CD8-positive, alpha-beta memory T cell (primary cell): ENCODE data around the gene AGO4. TPM values are rescaled to one million over a fixed set of nuclear protein-coding genes. Genes with fewer than 3 reads are reported as not detected.

Experiments used
- CTCF ChIA-PET: fragments of 350-600 bp; sonication (Branson Sonifier 250); formaldehyde crosslinking; loops from one replicate; lab custom pipeline; 2021; ENCODE audit warnings: antibody characterized with exemption; lab: Charles Lee
- POLR2A ChIA-PET: fragments of 350-600 bp; sonication (Branson Sonifier 250); formaldehyde crosslinking; loops from one replicate; lab custom pipeline; 2021; ENCODE audit warnings: antibody characterized with exemption; lab: Charles Lee
- DNase-seq, 5 donors: peaks; one replicate each; pipeline versions ENCODE4 v3.0.0 to v3.0.0-alpha.2; 2020 to 2022; ENCODE audit warnings: mixed read lengths in 1 of 5
- H3K27ac ChIP-seq: one replicate; pipeline ENCODE4 v1.7.0; 2013; ENCODE audit warnings: low read depth, mild to moderate bottlenecking, low read length, moderate library complexity
- H3K27me3 ChIP-seq: 2 replicates; pipeline ENCODE4 v1.7.0; 2013; ENCODE audit warnings: low read length, mild to moderate bottlenecking; ENCODE audit not compliant: insufficient read depth, poor library complexity, severe bottlenecking
- H3K36me3 ChIP-seq: 2 replicates; pipeline ENCODE4 v1.7.0; 2013; ENCODE audit warnings: mild to moderate bottlenecking, low read length, moderate library complexity; ENCODE audit not compliant: insufficient read depth
- H3K4me1 ChIP-seq: 2 replicates; pipeline ENCODE4 v1.7.0; 2013; ENCODE audit warnings: mild to moderate bottlenecking, low read length, moderate library complexity; ENCODE audit not compliant: insufficient read depth
- H3K4me3 ChIP-seq: 2 replicates; pipeline ENCODE4 v1.7.0; 2013; ENCODE audit warnings: mild to moderate bottlenecking, low read length
- H3K9me3 ChIP-seq: 2 replicates; pipeline ENCODE4 v1.7.0; 2013; ENCODE audit warnings: mild to moderate bottlenecking, low read length
- H3K27ac Mint-ChIP-seq, 8 donors: one replicate each; pipeline ENCODE4 v1.8.0; 2020 to 2021; ENCODE audit warnings: mixed read lengths in 8 of 8, mild to moderate bottlenecking in 6 of 8, inconsistent platforms in 3 of 8, moderate library complexity in 3 of 8
- H3K27me3 Mint-ChIP-seq, 2 donors: one replicate each; pipeline ENCODE4 v1.8.0; 2020 to 2021; ENCODE audit warnings: mixed read lengths in 2 of 2, mild to moderate bottlenecking in 1 of 2, moderate library complexity in 1 of 2
- H3K36me3 Mint-ChIP-seq, 3 donors: one replicate each; pipeline ENCODE4 v1.8.0; 2020 to 2021; ENCODE audit warnings: mixed read lengths in 3 of 3, inconsistent platforms in 1 of 3, mild to moderate bottlenecking in 1 of 3
- H3K4me1 Mint-ChIP-seq, 3 donors: one replicate each; pipeline ENCODE4 v1.8.0; 2020 to 2021; ENCODE audit warnings: mixed read lengths in 3 of 3, inconsistent platforms in 1 of 3, mild to moderate bottlenecking in 1 of 3
- H3K4me3 Mint-ChIP-seq, 7 donors: one replicate each; pipeline ENCODE4 v1.8.0; 2020 to 2021; ENCODE audit warnings: mixed read lengths in 7 of 7, mild to moderate bottlenecking in 6 of 7, moderate library complexity in 4 of 7, inconsistent platforms in 2 of 7
- H3K9me3 Mint-ChIP-seq, 5 donors: one replicate each; pipeline ENCODE4 v1.8.0; 2020 to 2022; ENCODE audit warnings: mixed read lengths in 5 of 5, mild to moderate bottlenecking in 3 of 5, moderate library complexity in 2 of 5, inconsistent platforms in 1 of 5
- polyA plus RNA-seq: library from polyadenylated mRNA; unstranded; fragments of 300-500 nt; fragmentation: Illumina TruSeq; gene quantifications from one replicate; pipeline ENCODE4 v1.2.3, GENCODE V29; 2021
- total RNA-seq, 2 experiments: library from RNA; stranded (reverse); gene quantifications; one replicate each; pipeline ENCODE4 v1.2.3, GENCODE V29; 2021

Gene AGO4
- total RNA-seq = 1 to 10 TPM; 8.3 to 9.1 TPM
- polyA plus RNA-seq = 14.6 TPM

DNA sequence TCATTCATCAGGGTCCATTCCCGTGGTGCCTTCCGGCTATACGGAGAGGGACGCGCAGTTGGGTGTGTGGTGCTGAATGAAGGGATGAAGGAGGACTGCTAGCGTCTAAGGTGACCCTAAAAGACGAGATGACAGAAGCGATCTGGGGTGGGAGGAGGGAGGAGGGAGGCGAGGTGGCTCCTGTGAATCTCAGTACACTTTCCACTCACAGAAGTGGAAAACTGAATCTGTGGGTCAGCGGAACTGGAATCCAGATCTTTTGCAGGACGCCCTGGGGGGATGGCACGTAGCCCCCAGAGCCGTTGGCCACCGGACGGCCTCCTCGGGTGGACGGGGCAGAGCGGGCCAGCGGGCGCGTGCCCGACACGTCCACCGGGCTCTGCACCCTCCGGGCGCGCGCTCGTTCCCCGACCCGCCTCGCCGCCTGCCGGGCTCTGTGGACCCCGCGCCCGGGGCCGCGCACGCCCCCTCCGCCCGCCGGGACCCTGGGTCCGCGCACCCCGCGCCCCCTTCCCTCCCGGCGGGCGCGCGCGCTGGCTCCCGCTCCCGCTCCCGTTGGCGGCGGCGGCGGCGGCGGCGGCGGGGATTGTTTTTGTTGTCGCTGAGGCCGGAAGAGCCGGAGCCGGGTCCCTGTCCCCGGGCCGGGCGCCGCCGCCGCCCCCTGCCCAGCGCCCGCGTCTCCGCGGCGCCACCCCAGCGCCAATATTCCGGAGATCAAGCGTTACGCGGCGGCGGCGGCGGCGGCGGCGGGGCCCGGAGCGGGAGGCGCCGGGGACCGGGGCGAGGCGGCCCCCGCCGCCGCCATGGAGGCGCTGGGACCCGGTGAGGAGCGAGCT lies at the start of gene AGO4:
Gene AGO4 (plus strand): TSS at position 403 of the 836 bp plus-strand sequence. CDS start 401 bp downstream, at position 804.
- peaks cover 41 to 58% (median 54%) of the 10 kb centered on the region in 3 donors for H3K4me1 Mint-ChIP-seq
- Histone ChIP-seq H3K27me3 (no peaks in the 10 kb centered on the region), H3K27ac (peak within 1 kb of the TSS; percentile 64), H3K9me3 (no peaks in the 10 kb centered on the region), H3K4me3 (peak within 1 kb of the TSS; percentile 91), H3K36me3 (no peaks in the 10 kb centered on the region), H3K4me1 (peaks cover 47% of the 10 kb centered on the region)
- H3K27me3 Mint-ChIP-seq = peaks cover 0 to 2% of the 10 kb centered on the region in 2 donors
- peak within 1 kb of the TSS; percentile 81 to 97 (median 95) for H3K27ac Mint-ChIP-seq
- POLR2A ChIA-PET = interaction anchor here (0.5 kb wide), 1 partner anchor 57 kb away, joined by 4 read pairs; no protein-coding TSS in a partner anchor
- H3K4me3 Mint-ChIP-seq = peak within 1 kb of the TSS; percentile 87 to 97 (median 93)
- DNase-seq = peak; percentile 19 to 60 (median 22)
- no peaks in the 10 kb centered on the region for H3K9me3 Mint-ChIP-seq
- CTCF ChIA-PET = interaction anchor here (0.6 kb wide), 1 partner anchor 75 kb away, joined by 3 read pairs; no protein-coding TSS in a partner anchor
- peaks cover 0 to 8% (median 0%) of the 10 kb centered on the region in 3 donors for H3K36me3 Mint-ChIP-seq

DNA sequence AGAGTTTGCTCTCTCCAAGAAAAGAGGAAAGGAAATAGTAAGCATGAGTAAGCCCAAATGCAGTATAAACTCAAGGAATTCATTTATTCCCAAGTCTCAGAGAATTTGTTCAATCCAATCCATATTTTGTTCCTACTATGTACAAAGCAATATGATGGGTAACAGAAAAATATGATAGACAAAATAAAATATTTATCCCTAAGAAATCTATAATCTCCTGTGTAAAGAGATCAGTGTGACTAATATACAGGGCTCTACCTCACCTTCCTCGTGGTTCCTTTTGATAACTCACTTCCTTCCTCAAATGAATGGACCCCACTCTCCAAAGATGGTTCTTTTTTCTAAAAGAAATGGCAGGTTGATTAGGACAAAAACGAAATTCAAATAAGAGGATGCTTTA lies 45.7 kb upstream of the AGO4 start:
- Mint-ChIP-seq H3K9me3 (no peaks in the 10 kb centered on the region), H3K27me3 (no peaks in the 10 kb centered on the region), H3K27ac (peak overlapping the region in 1 of 8 donors; percentile 25), H3K4me1 (peaks cover 4 to 22% (median 13%) of the 10 kb centered on the region in 3 donors), H3K4me3 (no peak overlapping the region), H3K36me3 (peaks cover 0 to 2% (median 0%) of the 10 kb centered on the region in 3 donors)
- no peaks in the 10 kb centered on the region for H3K27me3 ChIP-seq
- no peaks in the 10 kb centered on the region for H3K36me3 ChIP-seq
- ChIA-PET CTCF (no interaction called here), POLR2A (interaction anchor here (0.5 kb wide), 1 partner anchor 225 kb away, joined by 3 read pairs; no protein-coding TSS in a partner anchor)
- no peaks in the 10 kb centered on the region for H3K4me1 ChIP-seq
- H3K27ac ChIP-seq = no peak overlapping the region
- H3K4me3 ChIP-seq = no peak overlapping the region
- H3K9me3 ChIP-seq = no peaks in the 10 kb centered on the region
- DNase-seq = no peak

DNA sequence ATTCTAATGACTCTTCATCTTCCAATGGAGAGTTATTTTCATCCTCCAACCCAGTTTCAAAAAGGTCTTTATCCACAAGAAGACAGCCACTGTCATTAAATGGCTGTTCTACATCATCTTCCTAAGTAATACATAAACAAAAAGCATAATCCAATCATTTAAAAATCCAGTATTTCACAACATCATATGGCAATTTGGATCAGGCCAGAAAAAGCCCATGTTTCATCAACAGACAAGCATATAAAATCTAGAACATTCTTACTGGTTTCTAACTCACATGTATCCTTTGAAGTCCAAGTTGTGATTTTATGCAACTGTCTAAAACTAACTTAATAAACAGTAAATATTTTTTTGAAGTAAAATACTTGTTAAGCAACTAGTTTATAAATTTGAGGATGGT lies 44.6 kb upstream of the AGO4 start:
- Mint-ChIP-seq H3K9me3 (no peaks in the 10 kb centered on the region), H3K27me3 (no peaks in the 10 kb centered on the region), H3K4me1 (peaks cover 4 to 22% (median 13%) of the 10 kb centered on the region in 3 donors), H3K27ac (peak overlapping the region in 1 of 8 donors; percentile 37), H3K36me3 (peaks cover 0 to 2% (median 0%) of the 10 kb centered on the region in 3 donors), H3K4me3 (no peak overlapping the region)
- no peak overlapping the region for H3K4me3 ChIP-seq
- CTCF ChIA-PET = no interaction called here
- DNase-seq = no peak
- H3K36me3 ChIP-seq = no peaks in the 10 kb centered on the region
- H3K27me3 ChIP-seq = no peaks in the 10 kb centered on the region
- H3K4me1 ChIP-seq = no peaks in the 10 kb centered on the region
- H3K27ac ChIP-seq = no peak overlapping the region
- no peaks in the 10 kb centered on the region for H3K9me3 ChIP-seq
- POLR2A ChIA-PET = no interaction called here

- ChIA-PET CTCF (interaction anchor here (1.4 kb wide), 1 partner anchor 195 kb away, joined by 4 read pairs; no protein-coding TSS in a partner anchor), POLR2A (no interaction called here)
- Histone ChIP-seq H3K9me3 (no peaks in the 10 kb centered on the region), H3K27ac (no peak overlapping the region), H3K4me1 (peaks cover 6% of the 10 kb centered on the region), H3K4me3 (no peak overlapping the region), H3K36me3 (no peaks in the 10 kb centered on the region), H3K27me3 (no peaks in the 10 kb centered on the region)
- H3K9me3 Mint-ChIP-seq = no peaks in the 10 kb centered on the region
- H3K36me3 Mint-ChIP-seq = peaks cover 0 to 2% (median 0%) of the 10 kb centered on the region in 3 donors
- H3K27me3 Mint-ChIP-seq = no peaks in the 10 kb centered on the region
- peak overlapping the region in 2 of 8 donors; percentile 14 to 75 for H3K27ac Mint-ChIP-seq
- peaks cover 8 to 29% (median 21%) of the 10 kb centered on the region in 3 donors for H3K4me1 Mint-ChIP-seq
- no peak for DNase-seq
- no peak overlapping the region for H3K4me3 Mint-ChIP-seq
Observed at GRCh38 chr1:35764283-35764682, 43.5 kb upstream of the AGO4 start.

DNA sequence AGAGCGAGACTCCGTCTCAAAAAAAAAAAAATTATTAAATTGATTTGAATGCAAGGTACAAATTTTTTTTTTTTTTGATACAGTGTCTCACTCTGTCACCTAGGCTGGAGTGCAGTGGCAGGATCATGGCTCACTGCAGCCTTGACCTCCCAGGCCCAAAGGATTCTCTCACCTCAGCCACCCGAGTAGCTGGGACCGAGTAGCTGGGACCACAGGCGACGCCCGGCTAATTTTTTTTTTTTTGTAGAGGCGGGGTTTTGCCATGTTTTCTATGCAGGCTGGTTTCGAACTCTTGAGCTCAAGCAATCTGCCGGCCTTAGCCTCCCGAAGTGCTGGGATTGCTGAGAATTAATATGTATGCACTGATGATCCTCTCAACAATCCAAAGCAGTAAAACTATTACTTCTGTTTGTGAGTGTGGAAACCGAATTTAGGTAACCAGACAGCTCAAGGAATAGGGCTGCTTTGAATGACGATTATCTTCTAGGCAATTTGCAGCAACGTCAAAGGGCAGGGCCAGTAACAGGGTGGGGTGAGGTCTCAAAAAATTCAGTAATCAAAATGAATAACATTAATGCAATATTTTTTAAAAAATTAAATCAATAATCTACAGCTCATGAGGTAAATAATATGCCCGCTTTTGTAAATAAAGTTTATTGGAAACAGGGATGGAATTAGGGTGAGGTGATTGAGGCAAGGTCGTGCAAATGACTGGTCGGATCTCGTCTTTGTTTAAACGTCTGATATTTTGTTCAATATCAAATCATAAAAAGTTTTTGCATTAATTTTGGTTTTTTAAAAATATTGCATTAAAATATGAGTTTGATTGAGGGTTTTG lies 39.2 kb upstream of the AGO4 start:
- CTCF ChIA-PET = interaction anchor here (1.0 to 3.3 kb wide), 10 partner anchors 11 to 783 kb away, joined by 3 to 18 read pairs (median 4); no protein-coding TSS in a partner anchor
- Histone ChIP-seq H3K27ac (peak overlapping the region; percentile 81), H3K4me3 (peak overlapping the region; percentile 87), H3K27me3 (no peaks in the 10 kb centered on the region), H3K4me1 (peaks cover 6% of the 10 kb centered on the region), H3K9me3 (no peaks in the 10 kb centered on the region), H3K36me3 (no peaks in the 10 kb centered on the region)
- Mint-ChIP-seq H3K4me1 (peaks cover 7 to 22% (median 17%) of the 10 kb centered on the region in 3 donors), H3K9me3 (no peaks in the 10 kb centered on the region), H3K27ac (peak overlapping the region; percentile 47 to 98 (median 80)), H3K36me3 (peaks cover 0 to 2% (median 0%) of the 10 kb centered on the region in 3 donors), H3K27me3 (no peaks in the 10 kb centered on the region), H3K4me3 (peak overlapping the region; percentile 84 to 97 (median 88))
- POLR2A ChIA-PET = interaction anchor here (1.2 to 1.7 kb wide), 4 partner anchors 11 to 576 kb away, joined by 3 to 6 read pairs (median 4); partner anchors contain the start of gene SFPQ
- no peak for DNase-seq

DNA sequence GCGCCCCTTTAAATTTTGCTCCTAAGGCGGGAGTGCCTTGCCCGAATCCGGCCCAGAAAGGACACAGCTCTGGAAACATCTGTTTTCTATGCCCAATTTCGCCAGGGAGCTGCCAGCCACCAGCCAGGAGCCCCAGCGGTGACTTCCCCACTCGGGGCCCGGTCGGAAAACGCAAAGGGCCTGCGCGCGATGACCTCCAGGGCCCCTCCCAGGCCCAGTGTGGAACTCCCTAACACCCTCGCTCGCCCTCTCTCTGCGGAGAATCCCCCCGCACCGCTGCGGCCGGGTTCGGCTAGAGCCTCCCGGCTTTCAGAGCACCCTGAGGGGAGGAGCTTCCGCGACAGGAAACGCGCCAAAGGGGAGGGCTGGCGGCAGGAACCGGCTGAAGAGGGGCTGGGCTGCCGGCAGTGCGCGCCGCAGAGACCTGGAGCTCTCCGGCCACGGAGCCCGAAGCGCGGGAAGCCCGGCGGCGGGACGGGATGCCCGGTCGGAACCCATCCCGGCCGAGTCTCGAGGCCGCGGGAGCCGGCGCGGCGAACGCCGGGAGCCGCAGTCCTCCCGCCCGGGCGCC lies 38.5 kb upstream of the AGO4 start:
- Mint-ChIP-seq H3K27me3 (no peaks in the 10 kb centered on the region), H3K27ac (peak overlapping the region; percentile 47 to 98 (median 80)), H3K4me1 (peaks cover 7 to 17% (median 13%) of the 10 kb centered on the region in 3 donors), H3K9me3 (no peaks in the 10 kb centered on the region), H3K36me3 (peaks cover 0 to 2% (median 0%) of the 10 kb centered on the region in 3 donors), H3K4me3 (peak overlapping the region; percentile 84 to 97 (median 94))
- Histone ChIP-seq H3K4me3 (peak overlapping the region; percentile 87), H3K36me3 (no peaks in the 10 kb centered on the region), H3K27ac (peak overlapping the region; percentile 81), H3K9me3 (no peaks in the 10 kb centered on the region), H3K27me3 (no peaks in the 10 kb centered on the region), H3K4me1 (peaks cover 6% of the 10 kb centered on the region)
- POLR2A ChIA-PET = interaction anchor here (1.0 to 1.7 kb wide), 5 partner anchors 10 to 577 kb away, joined by 3 to 6 read pairs (median 4); partner anchors contain the start of genes AGO3 and SFPQ
- CTCF ChIA-PET = interaction anchor here (1.0 to 3.3 kb wide), 12 partner anchors 11 to 783 kb away, joined by 3 to 18 read pairs (median 6); no protein-coding TSS in a partner anchor
- peak; percentile 76 to 88 (median 80) for DNase-seq

DNA sequence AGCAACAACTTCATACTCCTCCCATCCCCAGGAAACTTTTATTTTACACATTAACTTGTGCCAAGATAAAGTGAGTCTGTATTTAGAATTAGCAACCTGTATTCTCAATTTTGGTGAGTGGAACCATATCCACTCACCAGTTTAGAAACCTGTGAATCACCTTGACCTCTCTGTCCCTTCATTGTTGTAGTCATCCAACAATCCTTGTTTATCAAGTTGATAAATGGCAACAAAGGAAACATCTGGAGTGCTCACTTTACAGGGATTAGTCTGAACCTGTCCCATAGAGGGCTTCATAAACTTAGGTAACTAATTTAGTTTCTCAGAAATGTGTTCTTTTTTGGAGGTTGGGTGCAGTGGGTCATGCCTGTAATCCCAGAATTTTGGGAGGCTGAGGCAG lies 34.1 kb upstream of the AGO4 start:
- peaks cover 0 to 2% (median 0%) of the 10 kb centered on the region in 3 donors for H3K36me3 Mint-ChIP-seq
- no peak for DNase-seq
- H3K27me3 Mint-ChIP-seq = no peaks in the 10 kb centered on the region
- H3K27ac Mint-ChIP-seq = peak overlapping the region in 1 of 8 donors; percentile 58
- no peaks in the 10 kb centered on the region for H3K9me3 Mint-ChIP-seq
- H3K4me3 Mint-ChIP-seq = no peak overlapping the region
- H3K9me3 ChIP-seq = no peaks in the 10 kb centered on the region
- peaks cover 19 to 25% (median 23%) of the 10 kb centered on the region in 3 donors for H3K4me1 Mint-ChIP-seq
- H3K27ac ChIP-seq = no peak overlapping the region
- peaks cover 4% of the 10 kb centered on the region for H3K4me1 ChIP-seq
- CTCF ChIA-PET = interaction anchor here (2.2 kb wide), 1 partner anchor 58 kb away, joined by 11 read pairs; no protein-coding TSS in a partner anchor
- POLR2A ChIA-PET = no interaction called here
- no peak overlapping the region for H3K4me3 ChIP-seq
- H3K27me3 ChIP-seq = no peaks in the 10 kb centered on the region
- no peaks in the 10 kb centered on the region for H3K36me3 ChIP-seq
